ENCODE measurements around the gene SFXN4. TPM values are rescaled to one million over a fixed set of nuclear protein-coding genes. Genes with fewer than 3 reads are reported as not detected.

SFXN4 gene
- total and polyA plus RNA-seq, 2 of the 4 experiments (the other 2 are of a cell fraction) = 12.0 to 12.5 TPM

- Histone ChIP-seq H4K91ac (ENCODE audit: insufficient read depth, low read depth, low read length) (no peak overlapping the region), H2BK5ac (ENCODE audit: low read depth, low read length, poor library complexity, severe bottlenecking) (peak overlapping the region; percentile 75), H3K27me3 (ENCODE audit: control insufficient read depth, insufficient read depth, low read length) (no peaks in the 10 kb centered on the region), H4K20me1 (ENCODE audit: insufficient read depth, low read length) (no peaks in the 10 kb centered on the region), H4K5ac (ENCODE audit: low read depth, low read length) (no peak overlapping the region), H3K9me3 (ENCODE audit: control insufficient read depth, insufficient read depth, low read length) (no peaks in the 10 kb centered on the region), H2AFZ (replicated peaks; ENCODE audit: low read length, poor library complexity) (no peak overlapping the region), H3K9ac (ENCODE audit: low read depth, low read length) (no peak overlapping the region), H2BK15ac (ENCODE audit: low read depth, low read length) (no peak overlapping the region), H2BK20ac (ENCODE audit: low read depth, low read length) (no peak overlapping the region), H3K27ac (ENCODE audit: insufficient read depth, low read length) (no peak overlapping the region), H2AK5ac (ENCODE audit: low read depth, low read length) (no peak overlapping the region), H3K4me2 (ENCODE audit: low read depth, low read length) (no peak overlapping the region; the same call in 1 of the 2 replicates), H3K23ac (ENCODE audit: low read depth, low read length) (no peak overlapping the region), H4K8ac (ENCODE audit: low read depth in 2 of 2, low read length in 2 of 2) (no peak overlapping the region), H2BK120ac (ENCODE audit: low read depth, low read length) (no peak overlapping the region), H3K18ac (ENCODE audit: low read depth, low read length) (no peak overlapping the region; the same call in 1 of the 2 replicates), H3K4me1 (ENCODE audit: control insufficient read depth, insufficient read depth, low read length) (peaks cover 16% of the 10 kb centered on the region), H3K4ac (ENCODE audit: low read depth, low read length) (no peak overlapping the region), H3K14ac (replicated peaks; ENCODE audit: low read depth, low read length) (no peak overlapping the region), H2AK9ac (replicated peaks; ENCODE audit: low read depth, low read length, poor library complexity) (no peak overlapping the region), H3K4me3 (ENCODE audit: insufficient read depth, low read depth, low read length) (no peak overlapping the region), H3K56ac (ENCODE audit: extremely low read depth, insufficient read depth, low read length) (no peak overlapping the region), H3K79me1 (ENCODE audit: low read depth in 1 of 2, low read length in 2 of 2) (peaks cover 13 to 42% of the 10 kb centered on the region in 2 experiments), H3K9me1 (ENCODE audit: insufficient read depth, low read length) (peaks cover 14% of the 10 kb centered on the region), H3K36me3 (ENCODE audit: control insufficient read depth, insufficient read depth, low read length) (peaks cover 48% of the 10 kb centered on the region)
- intact Hi-C loops (cut with micrococcal nuclease) = no loop called here
- DNase-seq (peak; percentile 66), ATAC-seq (ENCODE audit: low read depth) (peak; percentile 18)
- dilution Hi-C loops (cut with HindIII; ENCODE audit: low sequenced_read_pairs, unreplicated experiment) = no loop called here
- no TSS peak for BruUV-seq (replicated peaks)
- no peak for TF ChIP-seq ELK1 (IDR thresholded peaks at IDR 0.05; ENCODE audit: borderline replicate concordance, low read depth, low read length)
- TF ChIP-seq RCOR1 (IDR thresholded peaks at IDR 0.05; ENCODE audit: insufficient replicate concordance, low read length) = no peak
- no peak for TF ChIP-seq CEBPB (IDR thresholded peaks at IDR 0.05; ENCODE audit: low read depth, low read length)
- TF ChIP-seq MAFK (IDR thresholded peaks at IDR 0.05; ENCODE audit: low read depth, low read length) = no peak
- no peak for TF ChIP-seq SMC3 (IDR thresholded peaks at IDR 0.05; ENCODE audit: low read depth, low read length)
- ChIA-PET POLR2A (ENCODE audit: unreplicated experiment) (no interaction called here), CTCF (no interaction called here)
- in situ Hi-C loops (cut with MboI; ENCODE audit: low sequenced_read_pairs) = no loop called here
- no CpG with 5 or more reads among the region's 4 CpGs for WGBS, 2 experiments (ENCODE audit: extremely low coverage in 2 of 2, insufficient read length in 1 of 2)
Measured at GRCh38 chr10:119129721-119130120, 35.8 kb downstream of the SFXN4 start.

Data from IMR-90 (cell line).